Nephron (organoid): Measurements from ENCODE around the gene KIR2DL3.
"Not testable (repeated sequence)": the region's sequence is repeated elsewhere in the genome, so short reads cannot be mapped to it uniquely, and the experiment has no call there.

Experiments used
- H3K27ac Mint-ChIP-seq, 3 experiments: 2 replicates each; pipeline ENCODE4 v1.8.0; 2020; ENCODE audit warnings: mixed read lengths in 3 of 3, mild to moderate bottlenecking in 2 of 3, moderate library complexity in 1 of 3
- H3K27me3 Mint-ChIP-seq: 2 replicates; pipeline ENCODE4 v1.8.0; 2021; ENCODE audit warnings: low read depth, mild to moderate bottlenecking, moderate library complexity, mixed read lengths
- H3K36me3 Mint-ChIP-seq: 2 replicates; pipeline ENCODE4 v1.8.0; 2020; ENCODE audit warnings: low read depth, mixed read lengths
- H3K4me1 Mint-ChIP-seq: 2 replicates; pipeline ENCODE4 v1.8.0; 2020; ENCODE audit warnings: mixed read lengths
- H3K4me3 Mint-ChIP-seq, 3 experiments: 2 replicates each; pipeline ENCODE4 v1.8.0; 2020; ENCODE audit warnings: mild to moderate bottlenecking in 3 of 3, mixed read lengths in 3 of 3, moderate library complexity in 2 of 3
- H3K9me3 Mint-ChIP-seq: 2 replicates; pipeline ENCODE4 v1.8.0; 2020; ENCODE audit warnings: mixed read lengths
- CTCF ChIP-seq, 3 experiments: fragments of 200-600 bp; sonication (generic); IDR thresholded peaks; one replicate each; pipeline ENCODE4 v1.5.0; 2021; ENCODE audit warnings: antibody characterized with exemption in 3 of 3; ENCODE audit not compliant: unreplicated experiment in 3 of 3

KIR2DL3 gene

GRCh38 chr19:54704928-54705327 lies 33.4 kb upstream of the KIR2DL3 start:
- Mint-ChIP-seq H3K36me3 (peaks cover 3% of the 10 kb centered on the region), H3K4me3 (no peak overlapping the region), H3K4me1 (no peaks in the 10 kb centered on the region), H3K27ac (no peak overlapping the region), H3K9me3 (peaks cover 62% of the 10 kb centered on the region), H3K27me3 (no peaks in the 10 kb centered on the region)
- no peak for TF ChIP-seq CTCF (IDR thresholded peaks at IDR 0.05; ENCODE audit: unreplicated experiment in 3 of 3)

- no peak overlapping the region for H3K27ac Mint-ChIP-seq
- no peaks in the 10 kb centered on the region for H3K4me1 Mint-ChIP-seq
- H3K27me3 Mint-ChIP-seq: no peaks in the 10 kb centered on the region
- H3K9me3 Mint-ChIP-seq: peaks cover 52% of the 10 kb centered on the region
- TF ChIP-seq CTCF (IDR thresholded peaks at IDR 0.05; ENCODE audit: unreplicated experiment in 3 of 3): no peak
- no peak overlapping the region for H3K4me3 Mint-ChIP-seq
- peaks cover 3% of the 10 kb centered on the region for H3K36me3 Mint-ChIP-seq
Observed at GRCh38 chr19:54707962-54708361, 30.4 kb upstream of the KIR2DL3 start.

GRCh38 chr19:54708781-54709180 lies 29.5 kb upstream of the KIR2DL3 start:
- Mint-ChIP-seq H3K4me3 (no peak overlapping the region), H3K4me1 (no peaks in the 10 kb centered on the region), H3K9me3 (peaks cover 48% of the 10 kb centered on the region), H3K27me3 (no peaks in the 10 kb centered on the region), H3K36me3 (no peaks in the 10 kb centered on the region), H3K27ac (no peak overlapping the region)
- no peak for TF ChIP-seq CTCF (IDR thresholded peaks at IDR 0.05; ENCODE audit: unreplicated experiment in 3 of 3)

- H3K9me3 Mint-ChIP-seq: peaks cover 42% of the 10 kb centered on the region
- H3K4me3 Mint-ChIP-seq: no peak overlapping the region
- TF ChIP-seq CTCF (IDR thresholded peaks at IDR 0.05; ENCODE audit: unreplicated experiment in 3 of 3): no peak
- H3K36me3 Mint-ChIP-seq: no peaks in the 10 kb centered on the region
- no peaks in the 10 kb centered on the region for H3K4me1 Mint-ChIP-seq
- no peaks in the 10 kb centered on the region for H3K27me3 Mint-ChIP-seq
- no peak overlapping the region for H3K27ac Mint-ChIP-seq
Observed at GRCh38 chr19:54709212-54709948, 28.9 kb upstream of the KIR2DL3 start.

GRCh38 chr19:54709956-54710355 lies 28.4 kb upstream of the KIR2DL3 start:
- H3K4me1 Mint-ChIP-seq, H3K4me3 Mint-ChIP-seq, H3K27me3 Mint-ChIP-seq, H3K36me3 Mint-ChIP-seq, H3K27ac Mint-ChIP-seq: not testable (repeated sequence)
- peaks cover 36% of the 10 kb centered on the region for H3K9me3 Mint-ChIP-seq

- TF ChIP-seq CTCF (IDR thresholded peaks at IDR 0.05; ENCODE audit: unreplicated experiment in 3 of 3): no peak
- Mint-ChIP-seq H3K27me3 (peaks cover 7% of the 10 kb centered on the region), H3K4me3 (no peak within 1 kb of the TSS), H3K9me3 (peaks cover 84% of the 10 kb centered on the region), H3K36me3 (peaks cover 8% of the 10 kb centered on the region), H3K27ac (no peak within 1 kb of the TSS), H3K4me1 (no peaks in the 10 kb centered on the region)
Observed at GRCh38 chr19:54724142-54724541, 14.2 kb upstream of the KIR2DL3 start, which contains the start of gene KIR3DL3. KIR3DL3 (plus strand) TSS chr19:54724442; CDS start chr19:54724497, 55 bp downstream.
